Activated CD4-positive, alpha-beta T cell treated with anti-CD3 and anti-CD28 coated beads, Interleukin-2, amount 50 U/mL, for 1 hour (primary cell): Measurements from ENCODE around the gene NT5DC3.

Experiments used
- DNase-seq: peaks from one replicate; pipeline ENCODE4 v3.0.0-alpha.2; 2020

Gene NT5DC3

GRCh38 chr12:103807561-103808238 is 33.3 kb downstream of the NT5DC3 start:
- DNase-seq, result no peak

GRCh38 chr12:103806803-103807202 is 34.2 kb downstream of the NT5DC3 start:
- DNase-seq, result no peak

GRCh38 chr12:103805655-103806360 is 35.2 kb downstream of the NT5DC3 start:
- no peak for DNase-seq

GRCh38 chr12:103803847-103804246 is 37.2 kb downstream of the NT5DC3 start:
- no peak for DNase-seq

DNA sequence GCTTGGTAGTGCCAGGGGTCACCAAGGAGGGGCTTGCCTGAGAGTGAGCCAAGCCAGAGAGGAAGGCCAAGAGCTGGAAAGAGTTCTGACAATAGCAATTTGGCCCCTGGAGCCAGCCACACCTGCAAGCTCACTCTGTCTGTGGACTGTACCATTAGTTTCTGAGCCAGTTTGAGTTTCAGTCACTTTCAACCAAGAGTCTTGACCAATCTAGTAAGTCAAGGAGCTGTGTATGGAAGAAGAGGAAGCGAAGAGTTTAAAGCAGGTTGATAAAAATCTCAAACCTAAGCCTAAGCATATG is 38.5 kb downstream of the NT5DC3 start:
- no peak for DNase-seq

DNA sequence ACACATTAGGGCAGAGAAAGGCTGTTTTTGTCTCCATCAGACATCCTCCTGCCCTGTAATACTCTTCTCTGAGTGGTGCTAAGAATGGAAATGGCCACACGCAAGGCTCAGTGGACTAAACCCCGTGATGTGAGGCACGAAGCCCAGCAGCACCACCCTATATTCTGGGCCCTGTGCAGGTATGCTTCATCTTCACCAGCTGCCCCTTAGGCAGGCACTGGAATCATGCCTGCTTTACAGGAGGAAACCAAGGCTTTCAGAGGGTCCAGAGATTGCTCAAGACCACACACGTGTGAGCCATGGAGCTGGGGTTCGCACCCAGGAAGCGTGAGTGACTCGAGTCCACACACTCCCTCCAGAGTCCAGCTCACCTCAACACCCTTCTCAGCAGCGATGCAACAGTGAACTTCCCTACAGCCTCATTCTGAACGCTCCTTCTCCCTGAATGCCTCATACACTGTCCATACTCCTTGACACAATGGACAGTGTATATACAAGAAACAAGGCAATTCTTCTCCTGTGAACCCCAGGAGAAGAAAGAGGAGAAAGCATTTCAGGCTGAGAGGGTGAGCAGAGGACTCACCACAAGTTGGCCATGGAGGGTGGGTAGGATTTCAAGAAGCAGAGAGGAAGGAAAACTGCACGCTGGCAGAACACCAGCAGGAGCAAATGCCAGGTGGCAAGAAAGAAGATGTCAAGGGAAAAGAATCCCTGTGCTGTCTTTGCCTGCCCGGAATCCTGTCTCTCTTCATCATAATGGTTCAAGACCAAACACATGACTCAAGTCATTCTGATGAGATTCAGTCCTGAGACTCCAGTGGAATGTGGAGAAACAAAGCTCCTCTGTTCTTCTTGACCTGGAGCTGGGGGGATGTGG is 39.1 kb downstream of the NT5DC3 start:
- DNase-seq, result no peak

DNA sequence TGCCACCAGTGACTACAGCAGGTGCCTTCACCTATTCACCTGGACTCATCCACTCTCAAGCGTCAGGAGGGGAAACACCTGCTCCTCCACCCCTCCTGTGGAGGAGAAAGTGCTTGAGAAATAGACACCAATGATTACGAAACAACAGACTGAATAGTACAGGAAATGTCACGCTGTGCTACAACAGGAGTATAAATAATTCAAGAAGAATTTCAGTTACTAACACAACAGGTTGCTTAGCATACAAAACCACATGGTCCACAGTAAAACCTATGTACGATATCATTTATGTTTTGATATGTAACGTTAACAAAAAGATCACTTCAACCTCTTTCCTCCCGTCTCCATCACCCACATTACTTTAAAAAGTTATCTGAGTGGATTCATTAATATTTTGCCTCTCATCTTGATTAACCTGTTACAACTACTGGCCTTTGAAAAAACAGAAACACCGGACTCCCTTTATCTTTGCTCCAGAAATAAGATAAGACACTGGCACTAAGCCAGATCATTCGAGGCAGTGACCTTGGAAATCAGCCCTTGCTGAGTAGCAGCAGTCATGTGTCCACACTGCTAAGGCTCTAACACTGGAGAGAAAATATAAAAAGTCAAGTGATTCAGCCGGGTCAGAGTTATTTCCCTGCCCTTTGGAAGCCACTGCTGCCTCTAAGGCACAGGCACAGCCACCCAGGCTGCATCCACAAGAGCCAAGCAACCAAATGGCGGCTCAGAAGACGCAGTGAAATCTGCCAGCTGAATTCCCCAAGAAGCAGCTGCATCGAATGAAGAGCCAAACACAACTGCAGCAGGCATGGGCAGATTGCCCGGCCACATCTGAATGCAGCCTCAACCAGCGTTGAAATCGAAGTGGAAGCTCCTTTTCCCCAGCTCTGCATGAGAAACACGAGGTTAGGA is 40.9 kb downstream of the NT5DC3 start:
- DNase-seq, result no peak

GRCh38 chr12:103799504-103799856 is 41.6 kb downstream of the NT5DC3 start:
- DNase-seq, result no peak

DNA sequence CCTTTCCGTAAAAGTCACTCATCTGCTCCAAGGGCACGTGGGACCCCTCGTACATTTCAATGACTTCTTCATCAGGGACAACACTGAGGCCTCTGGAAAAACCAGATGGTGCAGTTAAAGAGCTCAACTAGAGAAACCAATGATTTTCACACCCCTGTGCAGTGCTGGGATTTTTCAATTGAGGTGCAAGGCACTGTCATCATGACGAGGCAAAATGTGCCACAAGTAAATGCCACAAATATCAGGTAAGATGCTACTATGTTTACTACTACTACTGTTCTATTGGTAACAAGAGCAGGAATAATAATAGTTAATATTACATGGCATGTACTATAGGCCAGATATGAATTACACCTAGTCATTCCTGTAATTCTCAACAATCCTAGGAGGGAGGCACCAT is 42.4 kb downstream of the NT5DC3 start:
- DNase-seq, result no peak

DNA sequence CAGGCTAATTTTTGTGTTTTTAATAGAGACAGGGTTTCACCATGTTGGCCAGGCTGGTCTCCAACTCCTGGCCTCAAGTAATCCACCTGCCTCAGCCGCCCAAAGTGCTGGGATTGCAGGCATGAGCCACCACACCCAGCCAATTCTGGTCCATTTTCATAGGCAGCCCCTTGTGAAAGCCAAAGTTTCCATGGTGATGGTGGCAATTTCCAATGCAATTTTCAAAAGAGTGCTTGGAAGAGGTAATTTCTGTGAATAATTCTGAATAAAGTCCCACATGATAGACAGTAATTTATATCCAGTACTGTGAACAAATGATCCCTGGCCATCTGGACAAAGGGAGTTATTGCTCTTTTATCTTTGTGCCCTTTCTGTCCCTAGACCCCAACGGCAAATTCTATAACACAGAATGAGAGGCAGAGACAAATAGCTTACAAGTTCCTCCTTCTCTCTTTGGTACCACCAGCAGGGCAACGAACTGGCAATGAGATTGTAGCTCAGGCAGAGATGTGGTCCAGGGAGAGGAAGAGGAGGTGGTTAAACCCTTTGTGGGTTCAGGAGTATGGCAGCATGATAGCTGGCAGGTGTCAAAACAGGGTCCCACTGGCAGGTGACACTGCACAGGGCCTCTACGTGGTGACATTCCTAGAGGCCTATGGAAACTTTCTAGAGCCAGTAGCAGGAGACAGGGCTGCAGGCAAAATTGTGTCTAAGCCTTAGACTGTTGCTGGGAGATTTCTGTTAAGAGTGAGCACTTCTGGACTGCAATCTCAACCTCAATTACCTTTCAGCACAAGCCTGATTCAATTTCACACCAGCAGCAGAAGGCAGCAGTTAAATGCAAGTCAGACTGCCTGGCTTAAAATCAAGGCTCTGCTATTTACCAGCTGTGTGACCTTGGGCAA is 46.5 kb downstream of the NT5DC3 start:
- DNase-seq, result no peak

- DNase-seq, result no peak
Measured at GRCh38 chr12:103793512-103794045, 47.5 kb downstream of the NT5DC3 start.

DNA sequence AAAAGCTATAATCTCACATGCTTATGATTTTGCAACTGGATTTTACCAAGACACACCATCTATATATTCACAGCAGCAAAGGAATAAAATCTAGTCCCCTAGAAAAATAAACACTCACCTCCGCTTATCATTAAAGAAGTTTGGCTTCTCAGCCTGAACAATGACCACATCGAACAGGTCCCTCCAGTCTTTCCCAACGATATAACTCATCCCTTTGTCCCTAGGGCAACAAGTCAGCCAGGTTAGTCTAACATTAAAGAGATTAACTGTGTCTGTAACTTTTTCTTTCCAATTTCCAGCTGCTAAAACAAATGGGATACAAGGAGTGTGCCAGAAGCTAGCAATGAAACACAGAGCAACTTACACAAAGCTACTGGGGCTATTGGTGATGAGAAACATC is 48.0 kb downstream of the NT5DC3 start:
- no peak for DNase-seq

GRCh38 chr12:103791350-103791920 is 49.6 kb downstream of the NT5DC3 start:
- no peak for DNase-seq

- no peak for DNase-seq
Measured at GRCh38 chr12:103786201-103786600, 54.8 kb downstream of the NT5DC3 start.

GRCh38 chr12:103785243-103786031 is 55.6 kb downstream of the NT5DC3 start:
- no peak for DNase-seq

GRCh38 chr12:103783744-103784664 is 57.0 kb downstream of the NT5DC3 start:
- DNase-seq, result no peak

DNA sequence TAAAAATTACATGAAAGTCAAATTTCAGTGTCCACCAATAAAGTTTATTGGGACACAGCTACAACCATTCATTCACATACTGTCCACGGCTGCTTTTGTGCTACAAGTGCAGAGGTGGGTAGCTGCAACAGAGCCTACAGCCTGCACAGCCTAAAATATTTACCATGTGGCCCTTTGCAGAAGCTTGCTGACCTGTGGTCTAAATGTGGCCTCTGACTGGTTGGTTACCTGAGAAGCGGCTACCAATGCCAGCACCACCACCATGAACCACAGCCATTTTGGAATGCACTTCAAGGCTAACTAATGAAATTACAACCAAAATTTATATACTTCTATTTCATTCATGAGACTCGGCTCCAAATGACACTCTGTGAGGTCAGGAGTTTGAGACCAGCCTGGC is 58.6 kb downstream of the NT5DC3 start:
- DNase-seq, result no peak

DNA sequence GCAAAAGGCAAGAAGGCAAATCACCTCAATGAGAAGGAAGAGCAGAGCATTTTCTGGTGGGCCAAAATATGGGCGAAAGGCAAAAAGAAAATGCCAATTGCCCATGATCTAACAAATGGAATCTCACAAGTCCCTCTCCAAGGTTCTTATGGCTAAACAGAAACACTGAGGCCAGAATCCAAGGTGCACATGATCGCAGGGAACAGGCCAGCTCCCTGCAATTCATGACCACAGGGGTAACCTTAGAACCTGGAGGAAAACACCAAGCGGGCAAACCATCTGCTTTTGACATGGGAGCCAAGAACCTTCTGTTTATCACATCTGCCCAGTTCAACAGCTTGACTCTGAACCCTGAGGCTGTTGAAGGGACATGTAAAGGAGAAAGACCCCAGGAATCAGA is 60.0 kb downstream of the NT5DC3 start:
- DNase-seq, result no peak

GRCh38 chr12:103780093-103780440 is 61.0 kb downstream of the NT5DC3 start:
- DNase-seq, result no peak
